HG03521 (cell line): ENCODE results near the gene NXPE2.

Source experiments
- ATAC-seq: cut with Tn5 transposase; IDR thresholded peaks from one replicate; pipeline ENCODE4 v1.9.1; 2021; ENCODE audit warnings: mild to moderate bottlenecking, moderate library complexity; ENCODE audit not compliant: unreplicated experiment

The NXPE2 gene

GRCh38 chr11:114738954-114739353, 60.6 kb downstream of the NXPE2 start:
- ATAC-seq = no peak

GRCh38 chr11:114745150-114745671, 66.9 kb downstream of the NXPE2 start:
- no peak for ATAC-seq

- ATAC-seq = no peak
These were observed 67.7 kb downstream of the NXPE2 start for GRCh38 chr11:114746013-114746412.
